HEK293 (cell line): ENCODE measurements around the gene BIK.

ENCODE experiments used
- ZNF121 ChIP-seq: fragments of 450-650 bp; formaldehyde crosslinking; IDR thresholded peaks from 2 replicates; pipeline ENCODE4 v1.5.1; 2016; ENCODE audit warnings: missing biosample characterization, missing genetic modification characterization
- TF ChIP-seq, protein P1 (sequence below): fragments of 450-650 bp; formaldehyde crosslinking; IDR thresholded peaks from 2 replicates; pipeline ENCODE4 v1.5.1; 2016; ENCODE audit warnings: missing biosample characterization, missing genetic modification characterization
- TF ChIP-seq, protein P2 (sequence below): fragments of 450-650 bp; formaldehyde crosslinking; IDR thresholded peaks from 2 replicates; pipeline ENCODE4 v1.5.1; 2016; ENCODE audit warnings: missing biosample characterization, missing genetic modification characterization

- no peak for TF ChIP-seq ZNF121 (tag by site-specific recombination)
- TF ChIP-seq, protein P1, sequence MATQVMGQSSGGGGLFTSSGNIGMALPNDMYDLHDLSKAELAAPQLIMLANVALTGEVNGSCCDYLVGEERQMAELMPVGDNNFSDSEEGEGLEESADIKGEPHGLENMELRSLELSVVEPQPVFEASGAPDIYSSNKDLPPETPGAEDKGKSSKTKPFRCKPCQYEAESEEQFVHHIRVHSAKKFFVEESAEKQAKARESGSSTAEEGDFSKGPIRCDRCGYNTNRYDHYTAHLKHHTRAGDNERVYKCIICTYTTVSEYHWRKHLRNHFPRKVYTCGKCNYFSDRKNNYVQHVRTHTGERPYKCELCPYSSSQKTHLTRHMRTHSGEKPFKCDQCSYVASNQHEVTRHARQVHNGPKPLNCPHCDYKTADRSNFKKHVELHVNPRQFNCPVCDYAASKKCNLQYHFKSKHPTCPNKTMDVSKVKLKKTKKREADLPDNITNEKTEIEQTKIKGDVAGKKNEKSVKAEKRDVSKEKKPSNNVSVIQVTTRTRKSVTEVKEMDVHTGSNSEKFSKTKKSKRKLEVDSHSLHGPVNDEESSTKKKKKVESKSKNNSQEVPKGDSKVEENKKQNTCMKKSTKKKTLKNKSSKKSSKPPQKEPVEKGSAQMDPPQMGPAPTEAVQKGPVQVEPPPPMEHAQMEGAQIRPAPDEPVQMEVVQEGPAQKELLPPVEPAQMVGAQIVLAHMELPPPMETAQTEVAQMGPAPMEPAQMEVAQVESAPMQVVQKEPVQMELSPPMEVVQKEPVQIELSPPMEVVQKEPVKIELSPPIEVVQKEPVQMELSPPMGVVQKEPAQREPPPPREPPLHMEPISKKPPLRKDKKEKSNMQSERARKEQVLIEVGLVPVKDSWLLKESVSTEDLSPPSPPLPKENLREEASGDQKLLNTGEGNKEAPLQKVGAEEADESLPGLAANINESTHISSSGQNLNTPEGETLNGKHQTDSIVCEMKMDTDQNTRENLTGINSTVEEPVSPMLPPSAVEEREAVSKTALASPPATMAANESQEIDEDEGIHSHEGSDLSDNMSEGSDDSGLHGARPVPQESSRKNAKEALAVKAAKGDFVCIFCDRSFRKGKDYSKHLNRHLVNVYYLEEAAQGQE (tag by site-specific recombination), result no peak
- TF ChIP-seq, protein P2, sequence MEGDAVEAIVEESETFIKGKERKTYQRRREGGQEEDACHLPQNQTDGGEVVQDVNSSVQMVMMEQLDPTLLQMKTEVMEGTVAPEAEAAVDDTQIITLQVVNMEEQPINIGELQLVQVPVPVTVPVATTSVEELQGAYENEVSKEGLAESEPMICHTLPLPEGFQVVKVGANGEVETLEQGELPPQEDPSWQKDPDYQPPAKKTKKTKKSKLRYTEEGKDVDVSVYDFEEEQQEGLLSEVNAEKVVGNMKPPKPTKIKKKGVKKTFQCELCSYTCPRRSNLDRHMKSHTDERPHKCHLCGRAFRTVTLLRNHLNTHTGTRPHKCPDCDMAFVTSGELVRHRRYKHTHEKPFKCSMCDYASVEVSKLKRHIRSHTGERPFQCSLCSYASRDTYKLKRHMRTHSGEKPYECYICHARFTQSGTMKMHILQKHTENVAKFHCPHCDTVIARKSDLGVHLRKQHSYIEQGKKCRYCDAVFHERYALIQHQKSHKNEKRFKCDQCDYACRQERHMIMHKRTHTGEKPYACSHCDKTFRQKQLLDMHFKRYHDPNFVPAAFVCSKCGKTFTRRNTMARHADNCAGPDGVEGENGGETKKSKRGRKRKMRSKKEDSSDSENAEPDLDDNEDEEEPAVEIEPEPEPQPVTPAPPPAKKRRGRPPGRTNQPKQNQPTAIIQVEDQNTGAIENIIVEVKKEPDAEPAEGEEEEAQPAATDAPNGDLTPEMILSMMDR (tag by site-specific recombination), result no peak
Observed at GRCh38 chr22:43172191-43172590, 61.6 kb downstream of the BIK start.
